Measurements from ENCODE around the gene ABHD16B.
"Not testable (repeated sequence)": the region's sequence is repeated elsewhere in the genome, so short reads cannot be mapped to it uniquely, and the experiment has no call there.

The ABHD16B gene

GRCh38 chr20:63855363-63856097, 5.8 kb upstream of the ABHD16B start:
- DNase-seq = no peak

DNA sequence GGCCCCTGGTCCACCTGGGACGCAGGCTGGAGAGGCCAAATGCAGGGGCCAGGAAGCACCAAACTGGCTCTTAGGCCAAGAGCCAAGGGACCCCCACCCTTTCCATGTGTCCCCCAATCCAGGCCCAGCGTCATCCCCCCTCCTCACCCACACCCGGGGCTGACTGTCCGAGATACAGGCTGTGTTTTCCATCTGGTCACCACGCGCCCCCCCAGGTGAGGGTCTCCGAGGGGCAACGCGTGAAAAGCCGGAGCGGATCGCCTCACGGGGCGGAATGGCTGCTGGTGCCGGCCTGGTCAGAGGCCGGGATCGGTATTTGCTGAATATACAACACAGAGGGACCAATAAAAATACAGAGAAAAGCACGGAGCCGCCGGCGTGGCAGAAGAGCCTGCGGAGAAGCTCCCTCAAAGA, 5.2 kb upstream of the ABHD16B start:
- DNase-seq = no peak

DNA sequence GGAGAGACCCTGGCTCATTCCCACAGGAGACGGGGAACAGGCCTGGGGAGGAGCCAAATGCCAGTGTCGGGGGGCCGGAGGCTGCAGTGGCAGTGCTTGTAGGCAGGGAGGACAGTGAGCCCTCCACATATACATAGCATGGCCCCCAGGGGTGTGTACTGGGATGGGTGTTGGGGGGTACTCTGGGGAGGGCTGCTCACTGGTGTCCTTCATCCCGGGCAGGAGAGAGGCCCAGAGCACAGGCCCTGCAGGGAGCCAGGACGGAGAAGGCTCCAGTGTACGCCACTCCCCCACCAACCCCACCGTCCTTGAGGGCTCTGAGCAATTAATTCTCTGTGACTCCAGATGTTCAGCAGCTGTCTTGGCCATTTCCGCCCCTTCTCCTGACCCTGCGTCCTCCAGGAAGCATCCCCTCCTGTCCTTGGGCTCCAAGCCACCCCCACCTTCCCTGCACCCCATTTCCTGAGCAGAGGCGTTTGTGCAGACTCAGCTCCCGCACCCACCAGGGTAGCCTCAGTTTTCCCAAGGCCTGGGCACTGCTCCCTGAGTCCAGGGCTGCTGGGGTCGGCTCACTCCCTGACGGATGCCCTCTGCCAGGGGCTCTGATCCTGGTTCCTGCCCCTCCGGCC, 3.4 kb upstream of the ABHD16B start:
- no peak for DNase-seq

DNA sequence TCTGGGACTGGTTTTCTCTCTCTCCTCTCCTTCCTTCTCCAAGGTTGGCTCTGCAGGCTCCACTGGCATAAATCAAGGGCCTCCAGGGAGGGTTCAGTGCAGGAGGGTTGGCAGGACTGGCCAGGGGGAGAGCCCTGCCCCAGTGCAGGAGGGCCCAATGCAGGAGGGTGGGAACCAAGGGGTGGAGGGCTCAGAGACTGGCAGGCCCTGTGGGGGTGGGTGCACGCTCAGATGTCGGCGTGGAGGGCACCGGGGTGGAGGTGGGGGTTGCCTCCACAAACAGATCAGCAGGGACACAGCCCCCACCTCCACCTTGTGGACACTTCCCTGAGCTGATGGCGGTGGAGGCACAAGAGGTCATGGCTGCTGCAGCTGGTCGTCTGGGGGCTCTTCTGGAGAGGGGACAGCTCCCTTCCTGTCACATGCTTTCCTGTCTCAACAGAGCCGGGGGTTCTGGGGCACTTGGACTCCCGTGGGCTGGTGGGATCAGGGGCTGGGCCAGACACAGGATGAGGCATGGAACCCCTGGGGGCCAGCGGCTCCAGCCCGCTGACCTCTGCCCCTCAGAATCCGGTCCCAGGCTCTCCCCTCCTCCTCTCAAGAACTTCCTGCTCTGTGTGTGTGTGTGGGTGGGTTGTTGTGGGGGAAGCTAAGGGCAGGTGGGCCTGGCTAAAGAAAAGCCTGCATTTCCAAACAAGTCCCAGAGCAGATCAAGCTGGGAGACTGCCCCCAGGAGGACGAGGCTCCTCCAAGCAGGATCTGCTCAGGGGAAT, 2.7 kb upstream of the ABHD16B start:
- DNase-seq = no peak

DNA sequence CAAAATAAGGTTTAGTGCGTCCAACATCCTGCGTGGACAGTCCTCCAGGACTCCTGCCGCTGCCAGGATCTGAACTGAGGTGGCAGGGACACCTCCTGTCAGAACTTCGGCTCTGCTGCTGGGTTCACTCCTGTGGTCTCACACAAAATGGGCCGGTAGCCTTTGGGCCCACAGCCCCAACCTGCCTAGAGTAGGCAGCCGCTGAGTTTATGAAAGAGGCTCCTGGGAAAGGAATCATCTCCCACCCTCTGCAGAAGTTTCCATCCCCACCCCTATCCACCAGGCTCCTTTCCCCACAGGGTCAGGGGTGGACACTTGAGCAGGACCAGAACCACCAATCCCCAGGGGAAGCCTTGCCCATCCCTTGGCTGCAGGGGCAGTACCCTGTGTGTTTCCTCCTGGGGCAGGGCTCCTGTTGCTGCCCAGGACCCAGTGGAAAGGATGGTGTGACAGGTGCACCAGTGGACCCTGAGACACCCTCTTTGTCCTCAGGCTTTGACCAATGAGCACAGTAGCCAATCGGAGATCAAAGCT, 2.1 kb upstream of the ABHD16B start:
- no peak for DNase-seq

GRCh38 chr20:63860325-63861051, 810 bp upstream of the ABHD16B start:
- no peak for DNase-seq

DNA sequence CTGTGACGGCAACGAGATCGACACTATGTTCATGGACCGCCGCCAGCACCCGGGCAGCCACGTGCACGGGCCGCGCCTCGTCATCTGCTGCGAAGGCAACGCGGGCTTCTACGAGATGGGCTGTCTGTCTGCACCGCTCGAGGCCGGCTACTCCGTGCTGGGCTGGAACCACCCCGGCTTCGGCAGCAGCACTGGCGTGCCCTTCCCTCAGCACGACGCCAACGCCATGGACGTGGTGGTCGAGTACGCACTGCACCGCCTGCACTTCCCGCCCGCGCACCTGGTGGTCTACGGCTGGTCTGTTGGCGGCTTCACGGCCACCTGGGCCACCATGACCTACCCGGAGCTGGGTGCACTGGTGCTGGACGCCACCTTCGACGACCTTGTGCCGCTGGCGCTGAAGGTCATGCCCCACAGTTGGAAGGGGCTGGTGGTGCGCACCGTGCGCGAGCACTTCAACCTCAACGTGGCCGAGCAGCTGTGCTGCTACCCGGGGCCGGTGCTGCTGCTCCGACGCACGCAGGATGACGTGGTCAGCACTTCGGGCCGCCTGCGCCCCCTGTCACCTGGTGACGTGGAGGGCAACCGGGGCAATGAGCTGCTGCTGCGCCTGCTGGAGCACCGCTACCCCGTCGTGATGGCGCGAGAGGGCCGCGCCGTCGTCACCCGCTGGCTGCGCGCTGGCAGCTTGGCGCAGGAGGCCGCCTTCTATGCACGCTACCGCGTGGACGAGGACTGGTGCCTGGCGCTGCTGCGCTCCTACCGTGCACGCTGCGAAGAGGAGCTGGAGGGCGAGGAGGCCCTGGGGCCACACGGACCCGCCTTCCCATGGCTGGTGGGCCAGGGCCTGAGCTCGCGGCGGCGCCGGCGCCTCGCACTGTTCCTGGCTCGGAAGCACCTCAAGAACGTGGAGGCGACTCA, 943 bp downstream of the ABHD16B start:
- DNase-seq = no peak

- DNase-seq = no peak
Observed at GRCh38 chr20:63863021-63863797, 1.9 kb downstream of the ABHD16B start.

GRCh38 chr20:63863798-63864544, 2.7 kb downstream of the ABHD16B start:
- peak; percentile 56 to 91 (median 65) for DNase-seq

DNA sequence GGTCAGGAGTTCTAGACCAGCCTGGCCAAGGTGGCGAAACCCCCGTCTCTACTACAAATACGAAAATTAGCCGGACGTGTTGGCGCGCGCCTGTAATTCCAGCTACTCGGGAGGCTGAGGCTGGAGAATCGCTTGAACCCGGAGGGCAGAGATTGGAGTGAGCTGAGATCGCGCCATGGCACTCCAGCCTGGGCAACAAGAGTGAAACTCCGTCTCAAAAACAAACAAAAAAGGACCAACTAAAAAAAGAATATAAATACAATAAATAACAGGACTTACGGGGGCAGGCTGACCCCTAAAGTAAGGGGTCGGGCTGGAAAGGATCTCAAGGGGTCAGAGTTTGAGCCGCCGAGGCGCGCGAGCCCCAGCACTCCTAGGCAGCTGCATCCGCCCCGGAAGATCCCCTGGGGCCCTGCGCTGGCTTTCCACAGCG, 3.3 kb downstream of the ABHD16B start:
- DNase-seq = no peak

DNA sequence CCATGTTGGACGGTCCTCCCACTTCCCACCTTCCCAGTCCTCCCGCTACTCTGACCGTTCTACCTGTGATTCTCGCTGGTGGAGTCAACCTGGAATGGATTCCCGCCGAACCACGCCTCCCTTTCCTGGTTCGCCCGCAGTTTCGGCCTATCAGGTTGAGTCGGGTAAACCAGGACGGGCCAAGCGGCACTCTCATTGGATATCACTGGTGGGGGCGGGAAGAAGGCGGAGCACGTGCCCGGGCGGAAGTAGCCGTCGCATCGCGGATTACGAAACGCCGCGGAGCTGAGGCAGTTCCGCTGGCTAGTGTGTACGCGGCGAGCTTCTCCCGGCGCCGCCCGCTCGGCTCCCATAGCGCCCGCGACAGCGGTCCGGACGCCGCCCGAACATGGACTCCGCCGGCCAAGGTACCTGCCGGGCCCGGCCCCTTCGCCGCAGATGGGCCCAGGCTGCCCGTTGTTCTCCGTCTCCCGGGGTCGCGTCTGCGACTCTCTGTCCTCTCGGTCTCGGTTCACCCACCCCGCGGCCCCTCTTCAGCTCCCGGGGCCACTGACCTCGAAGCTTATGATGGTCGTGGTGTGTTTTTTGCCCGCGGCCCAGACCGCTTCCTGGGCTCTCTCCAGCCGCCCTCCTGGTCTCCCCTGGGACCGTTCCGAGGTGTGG, 3.8 kb downstream of the ABHD16B start, which contains the start of gene TPD52L2:
Gene TPD52L2 (plus strand): TSS at position 293 of the 663 bp plus-strand sequence. CDS start 96 bp downstream, at position 389.
- DNase-seq = peak; percentile 95 to 98 (median 98)

- DNase-seq = not testable (repeated sequence)
Observed at GRCh38 chr20:63867042-63867441, 5.7 kb downstream of the ABHD16B start.

- no peak for DNase-seq
Observed at GRCh38 chr20:63868264-63868663, 7.0 kb downstream of the ABHD16B start.

GRCh38 chr20:63873477-63873971, 12.2 kb downstream of the ABHD16B start:
- DNase-seq = peak in 1 of 5 donors; percentile 86

- DNase-seq = not testable (repeated sequence)
Observed at GRCh38 chr20:63874241-63874640, 12.9 kb downstream of the ABHD16B start.

GRCh38 chr20:63876489-63877036, 15.3 kb downstream of the ABHD16B start:
- no peak for DNase-seq

DNA sequence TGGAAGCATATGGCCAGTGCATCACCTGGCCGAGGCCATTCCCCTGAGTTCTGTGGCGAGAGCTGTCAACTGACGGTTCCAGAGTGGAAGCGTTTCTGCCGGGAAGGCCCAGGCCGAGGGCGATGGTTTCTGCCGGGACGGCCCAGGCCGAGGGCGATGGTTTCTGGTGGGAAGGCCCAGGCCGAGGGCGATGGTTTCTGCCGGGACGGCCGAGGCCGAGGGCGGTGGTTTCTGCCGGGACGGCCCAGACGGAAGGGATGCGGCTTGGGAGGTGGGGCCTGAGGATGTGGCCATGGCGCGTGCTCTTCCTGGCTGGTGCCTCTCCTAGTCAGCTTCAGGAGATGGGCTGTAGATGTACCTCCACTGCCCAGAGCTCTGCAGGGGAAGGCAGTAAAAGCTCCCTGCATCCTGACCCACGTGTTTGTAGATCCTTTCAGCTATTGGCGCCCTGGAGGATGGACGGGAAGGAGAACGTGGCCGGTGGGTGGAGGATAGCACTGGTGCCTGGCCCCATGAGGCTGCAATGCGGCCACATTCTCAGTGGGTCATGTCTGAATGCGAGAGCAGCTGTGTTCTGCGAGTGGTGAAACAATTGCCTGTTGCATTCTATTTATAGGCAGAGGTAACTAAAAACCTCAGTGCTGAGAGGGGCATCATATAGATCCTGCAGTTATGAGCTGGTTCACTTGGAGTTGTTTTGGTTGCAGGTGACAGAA, 16.6 kb downstream of the ABHD16B start:
- no peak for DNase-seq
